Heart left ventricle (tissue), 16 donors: ENCODE results near the gene CPT1A. TPM values are rescaled to one million over a fixed set of nuclear protein-coding genes. Genes with fewer than 3 reads are reported as not detected.

ENCODE experiments used
- ATAC-seq, 4 donors: fragments of 200-7000 bp; cut with Tn5 transposase; one replicate each; pipeline ENCODE4 v1.9.1; 2020 to 2022; ENCODE audit warnings: moderate library complexity in 4 of 4, mild to moderate bottlenecking in 3 of 4, moderate number of reproducible peaks in 1 of 4
- DNase-seq, 5 donors: peaks; one replicate each; pipeline ENCODE4 v3.0.0-alpha.2; 2020
- H3K27ac ChIP-seq, 12 donors: fragments of 200-600 bp; sonication (generic) in 4 of 12; one replicate each; pipeline versions ENCODE4 v1.5.0 to v1.8.0; 2016 to 2022; ENCODE audit warnings: mild to moderate bottlenecking in 2 of 12
- H3K27me3 ChIP-seq, 9 donors: fragments of 200-600 bp; sonication (generic) in 2 of 9; one replicate each; pipeline versions ENCODE4 v1.5.1 to v1.8.0; 2016 to 2022; ENCODE audit warnings: mild to moderate bottlenecking in 3 of 9
- H3K36me3 ChIP-seq, 9 donors: fragments of 200-600 bp; sonication (generic) in 2 of 9; one replicate each; pipeline versions ENCODE4 v1.5.0 to v1.8.0; 2018 to 2022; ENCODE audit warnings: mild to moderate bottlenecking in 2 of 9
- H3K4me1 ChIP-seq, 12 donors: fragments of 200-600 bp; sonication (generic) in 4 of 12; one replicate each; pipeline versions ENCODE4 v1.5.0 to v1.8.0; 2016 to 2022; ENCODE audit warnings: mild to moderate bottlenecking in 3 of 12
- H3K4me3 ChIP-seq, 12 donors: fragments of 200-600 bp; sonication (generic) in 4 of 12; one replicate each; pipeline versions ENCODE4 v1.5.0 to v1.8.0; 2017 to 2022; ENCODE audit warnings: mild to moderate bottlenecking in 9 of 12, moderate library complexity in 4 of 12
- H3K9me3 ChIP-seq, 12 donors: fragments of 200-600 bp; sonication (generic) in 4 of 12; one replicate each; pipeline versions ENCODE4 v1.5.0 to v1.8.0; 2016 to 2022; ENCODE audit warnings: mild to moderate bottlenecking in 1 of 12
- POLR2A ChIP-seq, 2 donors: fragments of 450-650 bp; IDR thresholded peaks; one replicate each; pipeline ENCODE4 v1.6.1; 2017; ENCODE audit warnings: antibody characterized with exemption in 2 of 2, mild to moderate bottlenecking in 2 of 2, moderate library complexity in 2 of 2
- WGBS, 4 donors: extraction: QIAGEN DNeasy Blood & Tissue Kit in 2 of 4; methylation state at CpG; one replicate each; pipeline versions ENCODE4 v1.1.5 to v1.1.7; 2013 to 2018; 5-methylcytosine and 5-hydroxymethylcytosine counted together
- intact Hi-C, 10 donors: fragments of 100-400 bp; cut with DNase I; formaldehyde crosslinking; loops; one replicate each; pipeline versions ENCODE4 v1.11.1 to v1.14.2; 2022
- polyA plus RNA-seq, 2 donors: library from polyadenylated mRNA; stranded (reverse); fragments of 200-250 nt; gene quantifications; one replicate each; pipeline ENCODE4 v1.2.3, GENCODE V29; 2013
- total RNA-seq, 9 donors: library from RNA; depleted of rRNA in 2 of 9; stranded (reverse); fragments of >200 nt in 2 of 9; fragmentation: NEBNext Ultra II Directional in 3 of 9; extraction: Animal tissue kit (Norgen Biotek cat#: 25700) in 3 of 9; gene quantifications; one replicate each; pipeline versions ENCODE4 v1.1.0 to v1.2.4, GENCODE V29; 2016 to 2023
- TF ChIP-seq, protein P1 (sequence below), 12 donors: fragments of 200-600 bp; sonication (generic) in 4 of 12; IDR thresholded peaks; one replicate each; pipeline versions ENCODE4 v1.5.0 to v1.8.0; 2018 to 2022; ENCODE audit warnings: antibody characterized with exemption in 12 of 12, mild to moderate bottlenecking in 5 of 12
- donor health status: ischemic (EF 13 %, LVEDD 7.1; RV severe dilation, severe dysfunction).
- donor health status: healthy with polysubstance abuse.
- donor health status: DM: no; HTN: yes; CAD: no.
- donor health status: DM: no; HTN: no; CAD: no.
- donor health status: ischemic (EF 25% LVEDD 6.9; RV normal size, moderate dysfunction).
- donor health status: ischemic (EF 25% LVEDD 5.7; RV mildly dilated, moderate dysfunction).
- donor health status: healthy.
- donor health status: DM: yes; HTN: yes; CAD: no.
- donor health status: ischemic (EF 35%, LVEDD 5.7; RV mildly dilated, moderate dysfunction).
- donor health status: nonischemic (EF 11% LVEDD 7.7; RV severe dilation, severe dysfunction).
- donor health status: DM: yes; HTN: yes; CAD: no.
- donor health status: PGD.
- donor health status: ischemic (EF 29% LVEDD 5.4; RV normal size, mild dysfunction).
- donor health status: nonischemic (EF 23%, LVEDD 6.1; RV moderate dilation, normal function).

CPT1A gene
- total and polyA plus RNA-seq, 11 donors = 20.9 to 116 (median 51.6) TPM

GRCh38 chr11:68831124-68831523 lies 10.6 kb downstream of the CPT1A start:
- ATAC-seq = peak in 1 of 4 donors; percentile 37
- intact Hi-C loops = no loop called here
- no peak for TF ChIP-seq POLR2A (IDR thresholded peaks at IDR 0.05)
- TF ChIP-seq, protein P1, sequence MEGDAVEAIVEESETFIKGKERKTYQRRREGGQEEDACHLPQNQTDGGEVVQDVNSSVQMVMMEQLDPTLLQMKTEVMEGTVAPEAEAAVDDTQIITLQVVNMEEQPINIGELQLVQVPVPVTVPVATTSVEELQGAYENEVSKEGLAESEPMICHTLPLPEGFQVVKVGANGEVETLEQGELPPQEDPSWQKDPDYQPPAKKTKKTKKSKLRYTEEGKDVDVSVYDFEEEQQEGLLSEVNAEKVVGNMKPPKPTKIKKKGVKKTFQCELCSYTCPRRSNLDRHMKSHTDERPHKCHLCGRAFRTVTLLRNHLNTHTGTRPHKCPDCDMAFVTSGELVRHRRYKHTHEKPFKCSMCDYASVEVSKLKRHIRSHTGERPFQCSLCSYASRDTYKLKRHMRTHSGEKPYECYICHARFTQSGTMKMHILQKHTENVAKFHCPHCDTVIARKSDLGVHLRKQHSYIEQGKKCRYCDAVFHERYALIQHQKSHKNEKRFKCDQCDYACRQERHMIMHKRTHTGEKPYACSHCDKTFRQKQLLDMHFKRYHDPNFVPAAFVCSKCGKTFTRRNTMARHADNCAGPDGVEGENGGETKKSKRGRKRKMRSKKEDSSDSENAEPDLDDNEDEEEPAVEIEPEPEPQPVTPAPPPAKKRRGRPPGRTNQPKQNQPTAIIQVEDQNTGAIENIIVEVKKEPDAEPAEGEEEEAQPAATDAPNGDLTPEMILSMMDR (IDR thresholded peaks at IDR 0.05) = no peak
- H3K27ac ChIP-seq = peak overlapping the region in 1 of 12 donors; percentile 94
- DNase-seq = no peak
- H3K4me3 ChIP-seq = no peak overlapping the region
- H3K27me3 ChIP-seq = no peaks in the 10 kb centered on the region
- peaks cover 0 to 21% (median 6%) of the 10 kb centered on the region in 9 donors for H3K36me3 ChIP-seq
- no peaks in the 10 kb centered on the region for H3K9me3 ChIP-seq
- peaks cover 5 to 82% (median 52%) of the 10 kb centered on the region in 12 donors for H3K4me1 ChIP-seq
- 62 to 73% (median 68%) methylated on average over 5 of the region's 5 CpGs for WGBS, 4 donors

- no peak for ATAC-seq
- intact Hi-C loops = no loop called here
- no peaks in the 10 kb centered on the region for H3K9me3 ChIP-seq
- no peak for DNase-seq
- H3K4me3 ChIP-seq = no peak overlapping the region
- peaks cover 0 to 21% (median 6%) of the 10 kb centered on the region in 9 donors for H3K36me3 ChIP-seq
- TF ChIP-seq POLR2A (IDR thresholded peaks at IDR 0.05) = no peak
- TF ChIP-seq, protein P1 (IDR thresholded peaks at IDR 0.05) = no peak
- 90 to 95% (median 93%) methylated on average over 15 of the region's 15 CpGs for WGBS, 4 donors
- H3K27me3 ChIP-seq = no peaks in the 10 kb centered on the region
- peaks cover 5 to 73% (median 47%) of the 10 kb centered on the region in 12 donors for H3K4me1 ChIP-seq
- H3K27ac ChIP-seq = peak overlapping the region in 1 of 12 donors; percentile 94
Observed at GRCh38 chr11:68829581-68829980, 12.1 kb downstream of the CPT1A start.

DNA sequence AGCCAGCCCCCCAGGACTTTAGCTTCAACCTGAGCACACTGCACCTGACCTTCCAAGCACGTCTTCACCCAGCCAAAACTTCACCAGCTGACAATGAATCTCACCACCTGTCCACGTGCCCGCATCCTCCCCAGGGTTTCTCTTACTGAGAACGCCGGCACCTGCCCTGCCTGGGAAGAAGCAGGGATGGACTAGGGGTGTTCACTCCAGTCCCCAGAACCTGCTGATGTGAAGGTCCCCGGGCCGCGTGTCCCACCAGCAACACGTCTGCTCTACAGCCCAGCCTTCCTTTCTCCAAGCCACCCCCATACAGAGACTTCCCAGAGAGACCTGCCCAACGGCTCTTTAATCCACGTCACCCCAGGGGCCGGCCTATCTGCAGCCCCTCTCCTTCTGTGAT lies 12.8 kb downstream of the CPT1A start:
- Histone ChIP-seq H3K4me1 (peaks cover 5 to 70% (median 46%) of the 10 kb centered on the region in 12 donors), H3K27me3 (no peaks in the 10 kb centered on the region), H3K36me3 (peaks cover 0 to 21% (median 6%) of the 10 kb centered on the region in 9 donors), H3K4me3 (no peak overlapping the region), H3K27ac (peak overlapping the region in 3 of 12 donors; percentile 3 to 94 (median 38)), H3K9me3 (no peaks in the 10 kb centered on the region)
- DNase-seq (no peak), ATAC-seq (peak in 1 of 4 donors; percentile 12)
- 68 to 89% (median 73%) methylated on average over 12 of the region's 12 CpGs for WGBS, 4 donors
- intact Hi-C loops = no loop called here
- no peak for TF ChIP-seq POLR2A (IDR thresholded peaks at IDR 0.05)
- TF ChIP-seq, protein P1 (IDR thresholded peaks at IDR 0.05) = no peak

- peak in 3 of 5 donors; percentile 63 to 71 (median 69) for DNase-seq
- Histone ChIP-seq H3K27me3 (no peaks in the 10 kb centered on the region), H3K9me3 (no peaks in the 10 kb centered on the region), H3K4me1 (peaks cover 5 to 68% (median 46%) of the 10 kb centered on the region in 12 donors), H3K4me3 (no peak overlapping the region), H3K27ac (peak overlapping the region in 4 of 12 donors; percentile 3 to 94 (median 41)), H3K36me3 (peaks cover 0 to 18% (median 6%) of the 10 kb centered on the region in 9 donors)
- 50 to 67% (median 53%) methylated on average over 12 to 20 of the region's 20 CpGs for WGBS, 4 donors
- intact Hi-C loops = no loop called here
- TF ChIP-seq, protein P1 (IDR thresholded peaks at IDR 0.05) = no peak
- no peak for TF ChIP-seq POLR2A (IDR thresholded peaks at IDR 0.05)
- ATAC-seq = peak; percentile 68 to 83 (median 82)
Observed at GRCh38 chr11:68828155-68828931, 13.4 kb downstream of the CPT1A start.
